Measurements from ENCODE around the gene PUM1.
A peak's percentile ranks its signal among the peaks of the same experiment; 100 is the strongest.

The PUM1 gene

GRCh38 chr1:31055953-31056352 is 9.6 kb downstream of the PUM1 start:
- peaks cover 31% of the 10 kb centered on the region for H3K79me2 ChIP-seq (ENCODE audit: control insufficient read depth, insufficient read depth, low read length, poor library complexity)

GRCh38 chr1:31055501-31055900 is 10.0 kb downstream of the PUM1 start:
- WGBS (ENCODE audit: extremely low coverage, insufficient coverage, insufficient read length) = no CpG with 5 or more reads among the region's 3 CpGs
- Histone ChIP-seq H4K91ac (ENCODE audit: low read depth, low read length) (no peak overlapping the region), H3K9ac (ENCODE audit: low read length) (no peak overlapping the region)

More at GRCh38 chr1:31055953-31056352, 9.6 kb downstream of the PUM1 start:
- H4K12ac ChIP-seq (ENCODE audit: low read depth, low read length) = no peak overlapping the region
- no peak overlapping the region for H3K23ac ChIP-seq (ENCODE audit: low read length)
- H3K4ac ChIP-seq (ENCODE audit: low read depth, low read length) = peak overlapping the region; percentile 86
- no peak overlapping the region for H3K9ac ChIP-seq (ENCODE audit: low read length)
- WGBS (ENCODE audit: extremely low coverage, insufficient coverage, insufficient read length) = no CpG with 5 or more reads among the region's 1 CpG
- H4K8ac ChIP-seq (ENCODE audit: low read depth, low read length) = no peak overlapping the region
- no peak overlapping the region for H2BK120ac ChIP-seq (ENCODE audit: insufficient read depth, low read length, poor library complexity)
- H2BK5ac ChIP-seq (ENCODE audit: low read depth, low read length, poor library complexity) = no peak overlapping the region
- H2AFZ ChIP-seq (ENCODE audit: insufficient read depth, low read length, poor library complexity) = no peak overlapping the region
- no peak overlapping the region for H2BK12ac ChIP-seq (ENCODE audit: low read length)
- H2AK5ac ChIP-seq (ENCODE audit: low read length) = no peak overlapping the region
- H3K4me2 ChIP-seq (ENCODE audit: low read length) = no peak overlapping the region
- no peaks in the 10 kb centered on the region for H3K9me3 ChIP-seq (ENCODE audit: insufficient read depth, low read depth, low read length)
- H3K18ac ChIP-seq (ENCODE audit: low read length) = no peak overlapping the region
- no peak overlapping the region for H3K27ac ChIP-seq (ENCODE audit: low read depth, low read length)
- H3K4me3 ChIP-seq (ENCODE audit: low read depth, low read length) = no peak overlapping the region
- no peaks in the 10 kb centered on the region for H3K79me1 ChIP-seq (ENCODE audit: low read length)
- no peak overlapping the region for H4K91ac ChIP-seq (ENCODE audit: low read depth, low read length)
- peaks cover 22 to 31% of the 10 kb centered on the region in 2 experiments for H3K36me3 ChIP-seq (ENCODE audit: control insufficient read depth in 1 of 2, insufficient read depth in 2 of 2, low read length in 2 of 2)
- H3K27me3 ChIP-seq (ENCODE audit: insufficient read depth, low read length) = no peaks in the 10 kb centered on the region
- DNase-seq = no peak
- no peak overlapping the region for H3K14ac ChIP-seq (ENCODE audit: low read length)
- peaks cover 5 to 8% of the 10 kb centered on the region in 2 experiments for H3K4me1 ChIP-seq (ENCODE audit: control insufficient read depth in 1 of 2, insufficient read depth in 2 of 2, low read length in 2 of 2)

GRCh38 chr1:31054958-31055481 is 10.5 kb downstream of the PUM1 start:
- Histone ChIP-seq H3K4ac (ENCODE audit: low read depth, low read length) (peak overlapping the region; percentile 90), H3K36me3 (ENCODE audit: control insufficient read depth in 1 of 2, insufficient read depth in 2 of 2, low read length in 2 of 2) (peaks cover 24 to 29% of the 10 kb centered on the region in 2 experiments), H3K23ac (ENCODE audit: low read length) (no peak overlapping the region), H2BK120ac (ENCODE audit: insufficient read depth, low read length, poor library complexity) (no peak overlapping the region), H4K12ac (ENCODE audit: low read depth, low read length) (no peak overlapping the region), H3K27me3 (ENCODE audit: insufficient read depth, low read length) (no peaks in the 10 kb centered on the region), H3K18ac (ENCODE audit: low read length) (no peak overlapping the region), H2BK5ac (ENCODE audit: low read depth, low read length, poor library complexity) (no peak overlapping the region), H3K4me3 (ENCODE audit: low read depth, low read length) (no peak overlapping the region), H3K9ac (ENCODE audit: low read length) (no peak overlapping the region), H4K91ac (ENCODE audit: low read depth, low read length) (no peak overlapping the region), H2AK5ac (ENCODE audit: low read length) (no peak overlapping the region), H3K27ac (ENCODE audit: low read depth, low read length) (no peak overlapping the region), H3K79me2 (ENCODE audit: control insufficient read depth, insufficient read depth, low read length, poor library complexity) (peaks cover 31% of the 10 kb centered on the region), H2BK12ac (ENCODE audit: low read length) (no peak overlapping the region), H3K79me1 (ENCODE audit: low read length) (no peaks in the 10 kb centered on the region), H2AFZ (ENCODE audit: insufficient read depth, low read length, poor library complexity) (no peak overlapping the region), H3K9me3 (ENCODE audit: insufficient read depth, low read depth, low read length) (no peaks in the 10 kb centered on the region), H3K4me2 (ENCODE audit: low read length) (no peak overlapping the region), H3K4me1 (ENCODE audit: control insufficient read depth in 1 of 2, insufficient read depth in 2 of 2, low read length in 2 of 2) (peaks cover 5 to 12% of the 10 kb centered on the region in 2 experiments), H3K14ac (ENCODE audit: low read length) (no peak overlapping the region), H4K8ac (ENCODE audit: low read depth, low read length) (no peak overlapping the region)
- WGBS (ENCODE audit: extremely low coverage, insufficient coverage, insufficient read length) = no CpG with 5 or more reads among the region's 5 CpGs
- no peak for DNase-seq

More at GRCh38 chr1:31055501-31055900, 10.0 kb downstream of the PUM1 start:
- peaks cover 22 to 31% of the 10 kb centered on the region in 2 experiments for H3K36me3 ChIP-seq (ENCODE audit: control insufficient read depth in 1 of 2, insufficient read depth in 2 of 2, low read length in 2 of 2)
- H2AK5ac ChIP-seq (ENCODE audit: low read length) = no peak overlapping the region
- H3K4me2 ChIP-seq (ENCODE audit: low read length) = no peak overlapping the region
- no peak overlapping the region for H2BK12ac ChIP-seq (ENCODE audit: low read length)
- H3K23ac ChIP-seq (ENCODE audit: low read length) = no peak overlapping the region
- peaks cover 32% of the 10 kb centered on the region for H3K79me2 ChIP-seq (ENCODE audit: control insufficient read depth, insufficient read depth, low read length, poor library complexity)
- H3K4ac ChIP-seq (ENCODE audit: low read depth, low read length) = peak overlapping the region; percentile 90
- no peak overlapping the region for H2AFZ ChIP-seq (ENCODE audit: insufficient read depth, low read length, poor library complexity)
- H4K8ac ChIP-seq (ENCODE audit: low read depth, low read length) = no peak overlapping the region
- no peak overlapping the region for H3K27ac ChIP-seq (ENCODE audit: low read depth, low read length)
- no peaks in the 10 kb centered on the region for H3K27me3 ChIP-seq (ENCODE audit: insufficient read depth, low read length)
- DNase-seq = no peak
- no peak overlapping the region for H2BK5ac ChIP-seq (ENCODE audit: low read depth, low read length, poor library complexity)
- H3K79me1 ChIP-seq (ENCODE audit: low read length) = no peaks in the 10 kb centered on the region
- peaks cover 5 to 12% of the 10 kb centered on the region in 2 experiments for H3K4me1 ChIP-seq (ENCODE audit: control insufficient read depth in 1 of 2, insufficient read depth in 2 of 2, low read length in 2 of 2)
- no peak overlapping the region for H3K4me3 ChIP-seq (ENCODE audit: low read depth, low read length)
- no peak overlapping the region for H3K14ac ChIP-seq (ENCODE audit: low read length)
- H4K12ac ChIP-seq (ENCODE audit: low read depth, low read length) = no peak overlapping the region
- H2BK120ac ChIP-seq (ENCODE audit: insufficient read depth, low read length, poor library complexity) = no peak overlapping the region
- no peak overlapping the region for H3K18ac ChIP-seq (ENCODE audit: low read length)
- H3K9me3 ChIP-seq (ENCODE audit: insufficient read depth, low read depth, low read length) = no peaks in the 10 kb centered on the region

GRCh38 chr1:31054349-31054748 is 11.2 kb downstream of the PUM1 start:
- Histone ChIP-seq H4K91ac (ENCODE audit: low read depth, low read length) (no peak overlapping the region), H3K14ac (ENCODE audit: low read length) (no peak overlapping the region), H3K27me3 (ENCODE audit: insufficient read depth, low read length) (no peaks in the 10 kb centered on the region), H3K18ac (ENCODE audit: low read length) (no peak overlapping the region), H3K79me2 (ENCODE audit: control insufficient read depth, insufficient read depth, low read length, poor library complexity) (peaks cover 34% of the 10 kb centered on the region), H3K9ac (ENCODE audit: low read length) (no peak overlapping the region), H3K4me1 (ENCODE audit: control insufficient read depth in 1 of 2, insufficient read depth in 2 of 2, low read length in 2 of 2) (peaks cover 5 to 12% of the 10 kb centered on the region in 2 experiments), H3K36me3 (ENCODE audit: control insufficient read depth in 1 of 2, insufficient read depth in 2 of 2, low read length in 2 of 2) (peaks cover 24 to 31% of the 10 kb centered on the region in 2 experiments), H3K27ac (ENCODE audit: low read depth, low read length) (no peak overlapping the region), H2BK5ac (ENCODE audit: low read depth, low read length, poor library complexity) (no peak overlapping the region), H3K23ac (ENCODE audit: low read length) (no peak overlapping the region), H3K79me1 (ENCODE audit: low read length) (no peaks in the 10 kb centered on the region), H3K4ac (ENCODE audit: low read depth, low read length) (peak overlapping the region; percentile 95), H3K9me3 (ENCODE audit: insufficient read depth, low read depth, low read length) (no peaks in the 10 kb centered on the region), H2AK5ac (ENCODE audit: low read length) (no peak overlapping the region), H4K12ac (ENCODE audit: low read depth, low read length) (no peak overlapping the region), H2AFZ (ENCODE audit: insufficient read depth, low read length, poor library complexity) (no peak overlapping the region), H4K8ac (ENCODE audit: low read depth, low read length) (no peak overlapping the region), H2BK12ac (ENCODE audit: low read length) (no peak overlapping the region), H3K4me3 (ENCODE audit: low read depth, low read length) (no peak overlapping the region), H2BK120ac (ENCODE audit: insufficient read depth, low read length, poor library complexity) (no peak overlapping the region), H3K4me2 (ENCODE audit: low read length) (no peak overlapping the region)
- WGBS (ENCODE audit: extremely low coverage, insufficient coverage, insufficient read length) = no CpG with 5 or more reads among the region's 3 CpGs
- no peak for DNase-seq

Measured in trophoblast cell (in vitro differentiated cells and primary cell).